Measurements from ENCODE around the gene PLA2G10.
A peak's percentile ranks its signal among the peaks of the same experiment; 100 is the strongest.
"Not testable (repeated sequence)": the region's sequence is repeated elsewhere in the genome, so short reads cannot be mapped to it uniquely, and the experiment has no call there.

Gene PLA2G10

DNA sequence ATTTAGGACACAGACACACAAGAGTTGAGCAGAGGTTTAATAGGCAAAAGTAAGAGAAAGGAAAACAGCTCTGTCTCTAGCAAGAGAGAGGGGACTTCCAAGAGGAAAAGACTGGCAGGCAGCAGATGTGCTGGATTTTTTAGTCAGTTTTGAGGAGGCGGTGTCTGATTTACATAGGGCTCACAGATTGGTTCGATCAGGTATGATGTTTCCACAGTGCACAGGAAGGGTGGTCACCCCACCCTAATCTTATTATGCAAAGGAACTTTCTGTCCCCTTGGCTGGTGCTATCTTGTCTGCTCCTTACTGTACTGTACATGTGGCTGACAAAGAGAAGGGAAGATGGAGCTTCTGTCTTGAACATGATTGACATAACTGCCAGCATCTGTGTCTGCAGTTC lies 36.0 kb downstream of the PLA2G10 start:
- DNase-seq: no peak

DNA sequence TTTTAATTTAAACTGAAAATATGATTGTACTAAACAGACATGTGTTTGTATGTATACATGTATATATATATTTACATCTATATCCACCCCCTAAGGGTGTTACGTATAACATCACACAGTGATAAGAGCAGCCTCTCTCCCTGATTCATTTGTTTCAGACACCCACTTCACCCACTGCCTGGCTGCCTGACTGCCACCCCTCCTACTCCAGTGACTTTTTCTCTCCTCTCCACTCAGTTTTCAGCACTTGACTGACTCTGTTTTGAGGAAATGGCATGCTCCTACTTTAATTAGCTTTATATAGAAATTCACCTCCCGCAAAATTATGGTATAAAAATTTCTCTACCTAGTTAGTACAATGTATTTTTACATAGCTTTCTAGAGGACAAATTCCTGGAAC lies 41.4 kb downstream of the PLA2G10 start:
- DNase-seq: no peak

DNA sequence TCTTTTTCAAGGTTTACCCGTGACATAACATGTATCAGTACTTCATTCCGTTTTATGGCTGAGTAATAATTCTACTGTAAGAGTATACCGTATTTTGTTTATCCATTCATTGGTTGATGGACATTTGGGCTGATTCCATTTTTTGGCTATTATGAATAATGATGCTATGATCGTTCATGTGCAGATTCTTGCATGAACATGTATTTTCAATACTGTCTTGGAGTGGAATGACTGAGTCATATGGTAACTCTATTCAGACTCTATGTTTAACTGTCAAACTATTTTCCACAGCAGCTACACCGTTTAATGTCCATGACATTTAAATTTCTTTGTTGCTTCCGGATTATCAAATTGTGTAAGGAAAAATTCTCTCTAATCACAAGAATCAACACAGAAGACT lies 43.5 kb downstream of the PLA2G10 start:
- DNase-seq: no peak

DNA sequence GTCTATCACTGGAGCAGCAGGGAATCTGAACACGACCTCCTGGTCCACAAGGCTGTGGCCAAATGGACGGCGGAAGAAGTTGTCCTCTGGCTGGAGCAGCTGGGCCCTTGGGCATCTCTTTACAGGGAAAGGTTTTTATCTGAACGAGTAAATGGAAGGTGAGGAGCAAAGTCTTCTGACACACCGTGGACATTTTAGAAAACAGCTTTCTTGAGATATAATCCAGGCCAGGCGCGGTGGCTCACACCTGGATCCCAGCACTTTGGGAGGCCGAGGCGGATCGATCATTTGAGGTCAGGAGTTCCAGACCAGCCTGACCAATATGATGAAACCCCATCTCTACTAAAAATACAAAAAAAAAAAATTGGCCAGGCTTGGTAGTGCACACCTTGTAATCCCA lies 44.3 kb downstream of the PLA2G10 start:
- no peak for DNase-seq

DNA sequence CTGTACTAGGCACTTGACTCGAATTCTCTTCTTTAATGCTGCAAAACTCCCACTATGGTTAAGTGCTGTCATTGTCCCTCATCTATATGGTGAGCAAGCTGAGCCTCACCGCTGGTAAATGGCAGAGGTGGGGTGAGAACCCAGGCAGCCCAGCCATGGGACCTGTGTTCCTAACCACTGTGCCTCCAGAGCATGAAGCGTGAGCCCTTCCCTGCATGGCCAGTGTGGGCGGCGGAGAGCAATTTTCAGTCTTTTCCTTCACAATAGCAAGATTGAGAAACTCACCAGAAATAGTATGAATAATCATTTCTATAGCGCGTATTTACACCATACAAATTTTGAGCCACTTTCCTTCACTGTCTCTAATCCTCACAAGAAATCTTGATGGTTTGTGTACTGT lies 52.2 kb downstream of the PLA2G10 start:
- no peak for DNase-seq

DNA sequence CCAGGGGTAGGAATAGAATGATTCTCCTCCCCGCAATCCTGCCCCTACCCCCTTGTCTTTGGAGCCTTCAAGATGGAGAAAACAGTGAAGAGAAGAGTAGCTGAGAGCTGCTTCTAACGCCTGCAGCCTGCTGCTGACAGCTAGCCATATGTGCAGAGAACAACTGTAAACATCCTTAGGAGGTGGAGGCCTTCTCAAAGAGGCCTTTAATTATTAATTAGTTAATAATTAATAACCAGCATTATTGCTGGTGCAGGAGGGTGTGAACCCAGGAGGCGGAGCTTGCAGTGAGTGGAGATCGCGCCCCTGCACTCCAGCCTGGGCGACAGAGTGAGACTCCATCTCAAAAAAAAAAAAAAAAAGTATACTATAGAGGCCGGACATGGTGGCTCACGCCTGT lies 52.9 kb downstream of the PLA2G10 start:
- no peak for DNase-seq

DNA sequence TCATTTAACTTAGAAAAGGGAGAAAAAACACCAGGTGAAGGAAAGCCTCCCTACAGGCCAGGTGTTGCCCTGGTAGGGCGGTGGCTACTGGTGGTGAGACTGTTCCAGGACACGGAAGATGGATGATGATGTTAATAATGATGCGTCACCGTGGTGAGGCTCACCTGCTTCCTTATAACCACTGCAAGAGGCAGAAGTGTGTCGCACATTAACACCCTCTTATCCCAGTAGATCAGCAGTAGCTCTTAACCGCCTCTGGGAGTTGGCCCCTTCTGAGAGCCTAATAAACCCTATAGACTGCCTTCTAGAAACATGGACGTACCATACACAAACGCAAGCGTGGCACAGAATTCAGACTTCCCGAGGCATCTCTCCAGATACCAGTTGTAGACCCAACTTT lies 53.6 kb downstream of the PLA2G10 start:
- DNase-seq: no peak

DNA sequence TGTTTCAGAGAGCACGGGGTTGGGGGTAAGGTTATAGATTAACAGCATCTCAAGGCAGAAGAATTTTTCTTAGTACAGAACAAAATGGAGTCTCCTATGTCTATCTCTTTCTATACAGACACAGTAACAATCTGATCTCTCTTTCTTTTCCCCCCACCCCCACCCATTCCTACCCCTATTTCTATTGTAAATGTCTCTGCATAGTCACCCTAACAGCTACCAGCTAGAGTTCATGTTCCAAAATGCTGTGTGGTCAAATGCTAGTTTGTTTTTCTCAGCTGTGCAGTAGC lies 57.2 kb downstream of the PLA2G10 start:
- DNase-seq: not testable (repeated sequence)

DNA sequence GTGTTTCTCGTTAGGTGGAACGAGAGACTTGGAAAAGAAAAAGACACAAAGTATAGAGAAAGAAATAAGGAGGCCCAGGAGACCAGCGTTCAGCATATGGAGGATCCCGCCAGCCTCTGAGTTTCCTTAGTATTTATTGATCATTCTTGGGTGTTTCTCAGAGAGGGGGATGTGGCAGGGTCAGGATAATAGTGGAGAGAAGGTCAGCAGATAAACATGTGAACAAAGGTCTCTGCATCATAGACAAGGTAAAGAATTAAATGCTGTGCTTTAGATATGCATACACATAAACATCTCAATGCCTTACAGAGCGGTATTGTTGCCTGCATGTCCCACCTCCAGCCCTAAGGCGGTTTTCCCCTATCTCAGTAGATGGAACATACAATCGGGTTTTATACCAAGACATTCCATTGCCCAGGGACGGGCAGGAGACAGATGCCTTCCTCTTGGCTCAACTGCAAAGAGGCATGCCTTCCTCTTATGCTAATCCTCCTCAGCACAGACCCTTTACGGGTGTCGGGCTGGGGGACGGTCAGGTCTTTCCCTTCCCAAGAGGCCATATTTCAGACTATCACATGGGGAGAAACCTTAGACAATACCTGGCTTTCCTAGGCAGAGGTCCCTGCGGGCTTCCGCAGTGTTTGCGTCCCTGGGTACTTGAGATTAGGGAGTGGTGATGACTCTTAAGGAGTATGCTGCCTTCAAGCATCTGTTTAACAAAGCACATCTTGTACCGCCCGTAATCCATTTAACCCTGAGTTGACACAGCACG lies 57.7 kb downstream of the PLA2G10 start:
- not testable (repeated sequence) for DNase-seq

DNA sequence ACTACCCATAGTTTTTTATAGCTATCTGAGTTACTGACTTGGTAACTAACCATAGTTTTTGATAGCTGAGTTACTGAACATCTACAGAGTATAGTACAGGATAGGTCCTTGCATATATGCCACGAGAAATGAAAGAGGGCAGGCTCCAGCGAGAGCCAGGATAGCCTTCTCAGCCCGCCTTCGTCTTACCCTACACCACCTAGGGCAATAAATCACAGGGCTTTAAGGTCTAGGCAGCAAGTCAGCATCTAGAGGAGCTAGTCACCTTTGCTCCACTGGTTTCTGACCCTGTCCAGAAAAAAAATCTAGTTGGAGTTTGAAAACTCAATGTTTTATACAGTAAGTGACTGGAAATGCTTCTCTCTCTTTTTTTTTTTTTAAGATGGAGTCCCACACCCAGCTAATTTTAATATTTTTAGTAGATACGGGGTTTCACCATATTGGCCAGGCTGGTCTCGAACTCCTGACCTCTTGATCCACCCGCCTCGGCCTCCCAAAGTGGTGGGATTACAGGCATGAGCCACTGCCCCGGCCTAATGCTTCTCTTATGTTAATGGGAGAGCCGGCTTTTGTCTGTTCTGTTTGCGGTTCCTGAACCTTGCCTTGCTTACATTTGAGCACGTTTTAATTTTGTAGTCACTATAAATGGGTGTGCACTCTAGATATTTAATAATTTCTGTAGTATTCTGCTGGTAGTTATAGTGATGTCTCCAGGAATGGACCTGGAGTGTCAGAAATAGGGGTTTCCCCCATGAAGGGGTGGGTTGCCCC lies 58.5 kb downstream of the PLA2G10 start:
- no peak for DNase-seq

DNA sequence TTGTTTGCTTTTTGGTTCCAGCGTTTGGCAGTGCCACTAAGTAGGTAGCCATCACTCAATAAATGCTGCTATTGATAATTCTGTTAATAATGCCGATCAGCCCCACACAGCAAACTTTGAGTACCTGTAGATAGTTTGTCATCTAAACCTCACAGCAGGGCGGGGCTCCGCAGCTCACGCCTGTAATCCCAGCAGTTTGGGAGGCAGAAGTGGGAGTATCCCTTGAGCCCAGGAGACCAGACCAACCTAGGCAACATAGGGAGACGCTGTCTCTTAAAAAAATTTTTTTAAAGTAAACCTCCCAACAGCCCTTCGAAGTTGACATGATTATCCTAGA lies 59.8 kb downstream of the PLA2G10 start:
- no peak for DNase-seq

DNA sequence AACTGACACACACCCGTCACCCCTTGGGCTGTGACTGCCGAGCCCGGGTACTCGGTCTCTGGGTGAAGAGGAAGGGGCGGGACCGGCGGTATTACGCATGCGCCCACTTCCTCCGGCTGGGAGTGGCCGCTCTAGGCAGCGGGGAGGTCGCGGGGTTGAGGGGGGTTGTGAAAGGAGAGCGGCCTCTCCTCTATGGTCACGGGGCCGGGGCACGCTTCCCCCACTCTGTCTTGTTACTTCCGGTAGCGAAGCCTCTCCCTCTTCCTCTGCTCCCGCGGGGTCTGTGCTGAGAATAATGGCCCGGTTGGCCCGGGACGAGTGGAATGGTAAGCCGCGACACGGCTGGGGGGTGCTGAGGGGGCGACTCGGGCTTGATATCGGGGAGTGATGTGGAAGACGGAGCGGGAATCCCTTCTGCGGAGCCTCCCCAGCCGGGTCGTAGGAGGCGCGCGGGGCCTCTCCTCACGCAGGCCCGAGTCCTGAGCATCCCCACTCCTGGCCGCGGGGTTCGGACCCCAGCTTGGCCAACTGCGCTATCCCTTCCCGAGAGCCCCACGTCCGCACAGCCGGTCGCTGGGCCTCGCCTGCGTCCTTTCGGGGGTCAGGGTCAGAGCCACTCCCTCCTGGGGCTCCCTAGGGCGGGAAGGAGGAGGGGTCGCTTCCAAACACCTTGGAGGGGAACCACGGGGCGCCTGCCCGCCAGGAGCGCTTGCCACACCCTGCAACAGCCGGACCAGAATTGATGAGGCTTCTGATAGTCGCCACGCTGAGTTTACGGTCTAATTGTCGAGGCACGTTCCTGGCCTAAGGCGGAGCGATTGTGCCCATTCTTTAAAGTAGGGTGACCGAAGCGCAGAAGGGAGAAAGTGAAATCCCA lies 61.2 kb downstream of the PLA2G10 start, which contains the start of gene BFAR:
Gene BFAR (plus strand): TSS at position 259 of the 877 bp plus-strand sequence. CDS start 11,396 bp downstream, outside the sequence.
- DNase-seq: peak; percentile 63

DNA sequence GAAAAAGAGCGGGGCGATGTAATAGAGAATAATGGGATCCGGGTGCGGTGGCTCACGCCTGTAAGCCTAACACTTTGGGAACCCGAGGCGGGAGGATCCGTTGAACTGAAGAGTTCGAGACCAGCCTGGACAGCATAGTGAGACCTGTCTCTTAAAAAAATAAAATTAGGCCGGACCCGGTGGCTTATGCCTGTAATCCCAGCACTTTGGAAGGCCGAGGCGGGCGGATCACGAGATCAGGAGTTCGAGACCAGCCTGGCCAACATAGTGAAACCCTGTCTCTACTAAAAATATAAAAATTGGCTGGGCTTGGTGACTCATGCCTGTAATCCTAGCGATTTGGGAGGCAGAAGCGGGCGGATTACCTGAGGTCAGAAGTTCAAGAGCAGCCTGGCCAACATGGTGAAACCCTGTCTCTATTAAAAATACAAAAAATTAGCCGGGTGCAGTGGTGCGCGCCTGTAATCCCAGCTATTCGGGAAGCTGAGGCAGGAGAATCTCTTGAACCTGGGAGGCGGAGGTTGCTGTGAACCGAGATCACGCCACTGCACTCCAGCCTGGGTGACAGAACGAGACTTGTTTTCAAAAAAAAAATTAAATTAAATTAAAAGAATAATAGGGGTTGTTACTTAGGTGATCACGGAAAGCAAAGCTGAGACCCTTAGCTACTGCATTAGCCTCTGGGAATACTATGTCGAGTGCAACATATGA lies 63.3 kb downstream of the PLA2G10 start:
- DNase-seq: not testable (repeated sequence)

DNA sequence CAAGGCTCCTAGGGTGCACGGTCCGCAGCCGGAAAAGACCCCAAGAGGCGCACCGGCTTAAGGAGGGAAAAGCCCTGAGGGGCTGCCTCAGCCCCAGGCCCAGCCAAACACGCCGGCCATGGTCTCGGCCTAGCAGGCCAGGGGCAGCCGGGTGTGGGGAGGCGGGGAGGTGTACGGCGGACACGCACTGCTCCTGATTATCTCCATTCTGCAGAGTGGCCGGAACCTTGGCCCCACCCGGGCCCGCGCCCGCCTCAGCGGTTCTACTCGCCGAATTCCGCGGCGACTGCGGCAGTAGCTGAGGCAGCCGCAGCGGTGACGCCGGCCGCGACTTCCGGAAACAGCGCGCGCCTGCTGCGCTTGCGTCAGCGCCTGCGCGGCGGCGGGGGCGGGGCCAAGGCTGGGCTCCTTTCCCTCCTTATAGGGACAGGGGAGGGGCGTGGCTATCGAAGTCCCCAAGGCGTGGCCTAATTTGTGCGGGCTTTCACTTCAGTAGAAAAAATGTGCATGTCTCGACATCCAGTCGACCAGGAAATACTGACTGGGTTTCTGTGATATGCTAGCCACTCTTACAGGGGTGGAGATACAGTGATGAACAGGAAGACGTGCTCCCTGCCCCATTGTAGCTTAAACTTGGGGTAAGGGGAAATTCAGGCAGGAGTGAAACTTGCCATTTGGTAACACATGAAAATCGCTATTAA lies 64.0 kb downstream of the PLA2G10 start, which contains the start of gene PARN:
Gene PARN (minus strand): TSS at position 342 of the 701 bp plus-strand sequence. CDS start 135 bp downstream, at position 207.
- DNase-seq: peak; percentile 80

DNA sequence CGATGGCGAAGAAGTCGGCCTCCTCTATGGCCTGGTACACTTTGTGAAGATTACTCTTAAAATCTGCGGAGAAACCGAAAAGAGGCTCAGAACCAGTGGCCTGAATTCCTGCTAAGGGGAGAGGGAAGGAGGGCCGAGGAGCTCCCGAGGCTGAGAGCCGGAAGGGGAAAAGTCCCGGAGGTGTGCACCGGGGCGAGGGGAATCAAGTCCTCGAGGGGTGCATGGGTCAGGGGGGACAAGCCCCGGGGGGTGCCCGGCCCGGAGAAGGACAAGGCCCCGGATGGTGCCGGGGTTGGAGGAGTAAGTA lies 64.5 kb downstream of the PLA2G10 start:
- DNase-seq: no peak

DNA sequence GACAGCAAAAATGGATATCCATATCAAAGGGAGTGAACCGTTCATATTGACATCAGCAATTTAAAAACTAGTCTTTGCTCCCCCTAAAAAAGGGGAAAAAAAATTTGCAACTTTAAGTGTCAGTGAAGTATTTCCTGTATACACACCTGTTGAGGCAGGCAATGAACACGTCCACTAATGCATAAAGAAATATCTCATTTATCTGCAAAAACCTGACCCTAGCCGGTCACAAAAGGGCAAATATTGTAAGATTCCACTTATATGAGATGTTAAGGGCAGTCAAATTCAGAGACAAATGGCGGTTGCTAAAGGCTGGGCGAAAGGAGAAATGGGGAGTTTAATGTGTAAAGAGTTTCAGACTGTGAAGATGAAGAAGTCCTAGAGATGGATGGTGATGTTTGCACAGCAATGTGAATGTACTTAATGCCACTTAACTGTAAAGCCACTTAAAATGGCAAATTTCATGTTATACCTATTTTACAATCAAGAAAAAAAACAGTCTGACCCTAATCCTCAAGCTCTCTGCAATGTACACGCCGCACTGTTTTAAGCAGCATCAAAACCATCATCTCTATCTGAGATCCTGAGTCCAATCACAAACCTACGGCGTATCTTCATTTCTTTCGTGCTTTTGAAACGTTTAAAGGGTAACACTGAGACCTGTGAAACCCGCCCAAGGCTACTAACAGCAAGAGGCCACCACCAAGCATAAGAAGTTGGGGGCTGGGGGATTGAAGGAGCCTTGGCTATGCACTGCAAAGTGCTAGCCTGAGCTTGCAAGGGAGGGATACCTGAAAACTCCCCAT lies 65.1 kb downstream of the PLA2G10 start:
- DNase-seq: no peak

DNA sequence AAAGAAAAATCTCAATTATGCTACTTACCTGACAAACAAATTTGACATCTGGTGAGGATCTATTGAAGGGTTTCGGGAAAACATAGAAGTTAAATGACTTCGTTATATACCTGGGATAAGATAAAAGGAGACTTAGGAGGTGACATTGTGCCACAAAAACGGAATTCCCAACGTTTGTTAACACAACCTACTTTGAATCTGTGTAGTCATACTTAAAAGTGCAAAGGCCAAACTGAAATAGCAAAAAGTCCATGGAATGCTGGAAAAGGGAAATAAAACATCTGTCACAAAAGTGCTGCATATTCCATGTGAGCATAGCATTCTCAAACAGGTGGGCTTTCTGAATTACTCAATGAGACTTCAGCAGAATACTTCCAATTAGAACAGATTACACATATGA lies 67.0 kb downstream of the PLA2G10 start:
- DNase-seq: no peak
